ENCODE results near the gene MSMP.
A peak's percentile ranks its signal among the peaks of the same experiment; 100 is the strongest.

The MSMP gene

DNA sequence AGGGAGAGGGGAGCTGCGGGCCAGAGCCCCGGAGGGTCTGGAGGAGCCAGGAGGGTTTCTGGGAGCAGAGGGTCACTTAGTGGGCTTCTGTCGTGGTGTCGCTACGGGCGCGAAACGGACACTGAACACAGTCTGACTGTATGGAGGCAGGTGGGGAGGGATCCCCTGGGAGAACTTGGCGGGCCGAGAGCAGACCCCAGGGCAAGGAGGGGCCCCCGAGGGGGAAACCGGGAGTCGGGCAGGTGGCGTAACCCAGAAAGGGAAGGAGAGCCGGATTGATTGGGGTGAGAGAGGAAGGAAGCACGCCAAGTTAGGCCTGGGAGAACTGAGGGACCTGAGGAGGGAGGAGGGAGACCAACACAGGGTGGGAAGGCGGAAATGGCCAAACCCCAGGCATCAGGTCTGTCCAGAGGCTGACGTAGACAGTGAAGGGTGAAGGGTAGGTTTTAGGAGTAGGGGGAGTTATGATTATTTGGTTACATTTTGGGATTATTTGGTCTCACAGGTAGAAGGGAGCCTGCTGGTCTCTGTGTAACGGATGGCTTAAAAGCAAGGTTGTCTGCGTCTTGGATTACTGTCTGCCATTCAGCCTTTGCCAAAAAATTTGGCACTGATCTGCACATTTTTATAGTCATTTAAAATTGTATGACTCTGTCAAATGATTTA lies 3.3 kb upstream of the MSMP start:
- ATAC-seq (peak; percentile 54), DNase-seq (peak; percentile 31 to 37)
- Mint-ChIP-seq H3K27me3 (no peaks in the 10 kb centered on the region), H3K4me1 (peaks cover 38% of the 10 kb centered on the region), H3K27ac (peak overlapping the region; percentile 93 to 98), H3K9me3 (no peaks in the 10 kb centered on the region), H3K4me3 (peak overlapping the region; percentile 89 to 97)

DNA sequence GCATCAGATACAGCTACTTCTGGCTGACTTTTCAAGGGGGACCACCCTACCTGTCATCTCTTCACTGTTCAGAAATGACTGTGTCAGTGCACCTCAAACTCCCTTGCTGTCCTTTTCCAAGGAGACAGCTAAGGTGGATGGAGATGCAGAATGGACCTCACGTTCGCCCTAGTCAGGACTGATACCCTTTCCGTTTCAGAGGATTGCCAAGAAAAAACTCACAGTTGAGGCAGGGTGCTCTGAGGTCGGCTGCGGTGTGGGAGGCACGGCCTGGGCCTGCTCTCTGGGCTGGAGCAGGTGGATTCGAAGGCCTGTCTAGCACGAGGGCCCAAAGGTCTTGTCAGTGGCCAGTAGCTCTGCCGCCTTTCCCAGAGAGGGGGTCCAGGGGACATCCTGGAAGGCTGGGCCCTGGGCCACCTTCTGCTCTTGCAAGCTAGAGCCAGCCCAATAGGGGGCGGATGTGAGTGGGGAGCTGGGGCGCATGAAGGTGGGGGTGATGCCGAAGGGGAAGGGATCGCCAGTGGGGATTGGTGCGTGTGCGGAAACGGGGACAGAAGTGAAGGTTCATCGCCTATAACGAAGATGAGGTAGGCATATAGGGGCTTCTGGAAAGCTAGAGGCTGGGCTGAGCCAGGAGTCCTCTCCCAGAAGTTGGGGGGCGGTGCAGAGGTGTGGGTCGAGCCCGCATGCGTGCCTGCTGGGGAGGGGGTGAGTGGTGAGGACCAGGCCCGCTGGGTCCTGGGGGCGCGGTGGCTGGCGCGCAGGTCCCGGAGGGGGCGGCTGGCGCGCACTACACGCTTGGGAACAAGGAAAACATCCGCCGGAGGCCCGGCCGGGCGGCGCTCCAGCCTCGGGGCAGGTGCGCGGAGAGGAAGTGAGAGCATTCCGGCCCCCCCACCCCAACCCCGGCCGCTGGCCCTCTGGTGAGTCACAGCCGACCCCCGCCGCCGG lies 2.5 kb upstream of the MSMP start:
- Mint-ChIP-seq H3K27ac (peak overlapping the region; percentile 93 to 98), H3K4me3 (peak overlapping the region; percentile 89 to 97), H3K27me3 (no peaks in the 10 kb centered on the region), H3K4me1 (peaks cover 38% of the 10 kb centered on the region), H3K9me3 (no peaks in the 10 kb centered on the region)
- peak; percentile 91 for ATAC-seq
- peak; percentile 76 to 84 for DNase-seq

DNA sequence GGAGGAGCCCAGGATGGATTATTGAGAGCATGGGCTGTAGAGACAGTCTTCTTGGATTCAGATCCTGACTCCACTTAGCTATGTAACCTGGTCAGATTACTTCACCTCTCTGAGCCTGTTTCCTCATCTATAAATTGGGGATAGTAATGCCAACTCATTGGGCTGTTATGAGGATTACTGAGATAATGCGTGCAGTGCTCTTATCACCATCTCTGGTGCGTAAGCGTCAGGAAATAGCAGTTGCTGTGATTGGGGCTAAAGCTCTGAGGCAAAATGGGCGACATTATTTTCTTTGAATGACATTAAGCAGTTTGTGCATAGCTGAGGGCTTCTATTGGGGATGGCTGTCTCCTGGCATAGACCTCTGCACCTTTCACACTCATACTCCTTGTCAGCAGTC lies 995 bp upstream of the MSMP start:
- DNase-seq (no peak), ATAC-seq (no peak)
- H3K4me3 Mint-ChIP-seq, result no peak overlapping the region
- no peak overlapping the region for H3K27ac Mint-ChIP-seq
- H3K27me3 Mint-ChIP-seq, result no peaks in the 10 kb centered on the region
- peaks cover 42% of the 10 kb centered on the region for H3K4me1 Mint-ChIP-seq
- no peaks in the 10 kb centered on the region for H3K9me3 Mint-ChIP-seq

DNA sequence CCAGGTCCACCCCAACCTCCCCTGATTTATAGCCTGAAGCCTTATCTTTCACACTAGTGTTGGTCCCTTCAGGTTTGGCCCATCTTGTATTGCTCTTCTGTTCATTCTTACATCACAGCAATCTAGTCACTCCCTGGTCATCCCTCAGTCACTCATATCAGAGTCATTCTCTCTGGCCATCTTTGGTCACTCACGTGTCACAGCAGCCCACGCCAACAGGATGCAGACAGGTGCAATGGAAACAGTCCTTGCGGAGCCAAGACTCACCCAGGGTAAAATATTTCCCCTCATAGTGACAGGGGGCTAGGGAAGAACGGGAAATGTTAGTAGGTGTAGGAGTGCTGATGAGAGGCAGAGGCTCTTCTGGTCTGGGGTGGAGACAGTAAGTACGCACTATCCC lies 610 bp downstream of the MSMP start:
- no peak for ATAC-seq
- H3K4me3 Mint-ChIP-seq, result no peak overlapping the region
- DNase-seq, result no peak
- H3K27me3 Mint-ChIP-seq, result no peaks in the 10 kb centered on the region
- H3K27ac Mint-ChIP-seq, result no peak overlapping the region
- H3K4me1 Mint-ChIP-seq, result peaks cover 33% of the 10 kb centered on the region
- H3K9me3 Mint-ChIP-seq, result no peaks in the 10 kb centered on the region

DNA sequence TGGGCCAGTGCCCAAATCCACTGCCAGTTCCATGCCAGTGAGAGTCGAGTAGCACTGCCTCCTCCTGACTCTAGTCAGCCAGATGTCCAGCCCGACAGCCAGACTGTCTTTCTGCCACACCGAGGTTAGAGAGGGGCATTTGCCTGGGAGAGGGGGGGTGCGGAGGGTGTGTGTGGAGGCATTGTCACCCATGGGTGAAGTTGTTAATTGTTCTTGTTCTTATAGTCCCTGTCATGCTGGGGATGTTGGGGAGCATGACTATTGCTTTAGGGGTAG lies 3.9 kb downstream of the MSMP start:
- H3K9me3 Mint-ChIP-seq, result no peaks in the 10 kb centered on the region
- peak overlapping the region; percentile 89 to 95 for H3K4me3 Mint-ChIP-seq
- DNase-seq, result no peak
- no peaks in the 10 kb centered on the region for H3K27me3 Mint-ChIP-seq
- ATAC-seq, result no peak
- H3K4me1 Mint-ChIP-seq, result peaks cover 36% of the 10 kb centered on the region
- peak overlapping the region in 1 of 2 donors; percentile 94 for H3K27ac Mint-ChIP-seq

DNA sequence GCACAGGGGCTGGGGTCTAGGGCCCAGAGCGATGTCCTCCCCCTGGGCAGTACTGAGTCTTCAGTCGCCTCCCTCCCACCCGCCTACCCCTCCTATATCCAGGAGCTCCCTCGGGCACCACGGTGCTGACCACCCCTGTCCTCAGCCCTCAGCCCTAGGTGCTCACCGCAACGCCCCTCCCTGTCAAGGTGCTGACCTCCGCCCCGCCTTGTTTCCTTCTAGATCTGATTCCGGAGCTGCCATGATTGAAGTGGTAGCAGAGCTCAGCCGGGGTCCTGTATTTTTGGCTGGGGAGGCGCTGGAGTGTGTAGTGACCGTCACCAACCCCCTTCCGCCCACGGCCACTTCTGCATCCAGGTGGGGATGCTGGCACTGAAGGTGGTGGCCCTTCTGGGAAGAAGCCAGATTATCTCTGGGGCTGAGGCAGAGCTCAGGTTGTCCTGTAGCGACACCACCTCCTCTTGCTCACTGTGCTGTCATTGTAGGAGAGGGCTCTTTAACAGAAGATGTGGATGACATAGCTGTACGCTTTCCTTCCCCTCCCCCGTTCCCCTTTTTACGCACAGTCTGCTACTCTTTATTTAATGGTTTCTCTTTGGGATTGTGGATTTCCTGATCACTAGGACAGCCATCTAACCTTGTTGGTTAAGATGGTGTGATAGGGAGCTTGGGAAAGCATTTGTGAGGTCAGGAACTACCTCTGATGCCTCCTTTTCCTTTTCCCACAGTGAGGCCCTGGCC lies 4.4 kb downstream of the MSMP start:
- DNase-seq, result peak; percentile 34 to 42
- Mint-ChIP-seq H3K27ac (peak overlapping the region; percentile 87 to 94), H3K9me3 (no peaks in the 10 kb centered on the region), H3K4me1 (peaks cover 38% of the 10 kb centered on the region), H3K4me3 (peak overlapping the region; percentile 89 to 95), H3K27me3 (no peaks in the 10 kb centered on the region)
- peak; percentile 64 for ATAC-seq

DNA sequence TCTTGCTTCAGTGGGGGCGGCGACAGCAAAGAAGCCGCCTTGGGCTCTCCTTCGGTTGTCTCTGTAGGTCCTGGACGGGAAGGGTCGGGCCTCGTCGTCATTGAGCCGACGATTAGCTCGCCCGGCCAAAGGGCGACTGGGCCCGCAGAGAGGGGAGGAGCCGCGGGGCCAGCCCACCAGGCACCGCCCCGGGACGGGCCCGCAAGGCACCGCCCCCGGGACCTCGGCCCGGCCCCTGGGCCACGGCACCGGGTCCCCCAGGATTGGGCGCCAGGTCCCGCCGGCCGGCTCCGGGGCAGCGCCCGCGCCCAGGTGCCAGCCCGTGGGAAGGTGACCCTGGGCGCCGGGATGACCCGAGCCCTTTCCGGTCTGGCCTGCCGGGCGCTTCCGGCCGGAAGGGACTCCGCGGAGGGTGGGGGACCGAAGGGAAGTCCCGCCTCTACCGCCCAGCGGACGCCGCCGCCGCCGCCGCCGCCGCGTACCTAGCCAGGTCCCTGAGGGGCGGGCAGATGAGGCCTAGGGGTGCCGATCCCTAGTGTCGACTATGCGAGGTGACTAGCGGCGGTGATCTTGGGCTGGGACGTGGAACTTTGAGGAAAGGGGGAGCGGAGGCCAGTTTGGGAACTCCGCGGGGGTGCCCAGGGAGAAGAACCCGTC lies 5.1 kb downstream of the MSMP start, which contains the start of the genes GBA2 and RGP1:
Gene GBA2 (minus strand): TSS at position 371 of the 657 bp plus-strand sequence. CDS start 524 bp downstream, outside the sequence.
Gene RGP1 (plus strand): TSS at position 430 of the 657 bp plus-strand sequence. CDS start 469 bp downstream, outside the sequence.
- peaks cover 40% of the 10 kb centered on the region for H3K4me1 Mint-ChIP-seq
- peak; percentile 67 to 77 for DNase-seq
- no peaks in the 10 kb centered on the region for H3K27me3 Mint-ChIP-seq

DNA sequence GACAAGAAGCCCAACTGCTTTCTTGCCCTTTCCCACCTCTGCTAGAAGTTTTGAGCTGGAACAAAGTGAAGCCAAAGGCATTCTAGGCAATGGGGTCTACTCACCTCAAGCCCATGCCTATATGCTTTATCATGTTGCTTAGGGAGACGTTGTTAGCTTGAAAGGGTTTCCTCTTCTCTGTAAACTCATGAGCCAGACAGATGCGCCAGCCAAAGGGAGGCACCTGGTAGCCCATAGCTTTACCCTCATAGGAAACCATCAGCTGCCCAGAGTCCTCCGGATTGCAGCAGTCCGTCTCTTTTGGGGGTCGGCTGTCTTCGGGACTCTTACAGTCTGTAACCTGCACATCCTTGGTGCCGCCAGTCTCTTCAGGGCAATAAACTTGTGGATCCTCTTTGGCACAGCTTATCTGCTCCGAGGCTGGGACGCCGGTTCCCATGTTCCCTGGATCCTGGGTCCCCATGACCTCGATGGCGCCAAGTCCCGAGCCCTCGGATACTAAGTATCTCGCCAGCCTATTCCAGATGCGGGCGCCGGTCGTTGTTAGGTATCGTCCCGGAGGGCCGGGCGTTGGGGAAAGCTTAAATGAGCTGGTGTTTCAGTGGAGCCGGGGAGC lies 5.7 kb downstream of the MSMP start:
- ATAC-seq (peak; percentile 7), DNase-seq (peak in 1 of 2 donors; percentile 16)
- Mint-ChIP-seq H3K4me1 (peaks cover 40% of the 10 kb centered on the region), H3K9me3 (no peaks in the 10 kb centered on the region), H3K27ac (peak overlapping the region; percentile 57 to 92), H3K4me3 (peak overlapping the region; percentile 86 to 91), H3K27me3 (no peaks in the 10 kb centered on the region)

More for the DNA sequence above, 5.1 kb downstream of the MSMP start, which contains the start of the genes GBA2 and RGP1:
- peak; percentile 90 for ATAC-seq
- Mint-ChIP-seq H3K27ac (peak within 1 kb of the TSS; percentile 87 to 94), H3K4me3 (peak within 1 kb of the TSS; percentile 89 to 95), H3K9me3 (no peaks in the 10 kb centered on the region)

DNA sequence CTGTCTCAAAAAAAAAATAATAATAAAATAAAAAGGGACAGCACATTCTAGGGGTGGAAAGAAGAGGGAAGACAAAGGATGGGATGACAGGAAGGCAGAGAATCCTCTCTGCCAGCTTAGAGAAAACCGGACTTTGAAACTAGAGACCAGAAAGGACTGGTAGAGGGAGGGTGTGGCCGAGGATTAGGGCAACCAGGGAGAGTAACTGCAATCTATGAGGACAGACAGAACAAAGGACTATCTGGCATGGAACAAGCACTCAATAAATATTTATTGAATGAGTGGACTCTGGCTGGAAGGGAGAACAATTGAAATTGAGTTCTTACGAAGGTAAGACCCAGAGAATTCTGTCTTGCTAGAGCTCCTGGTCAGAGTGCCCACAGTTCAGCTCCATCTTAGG lies 7.5 kb downstream of the MSMP start:
- H3K27ac Mint-ChIP-seq, result no peak overlapping the region
- H3K4me1 Mint-ChIP-seq, result peaks cover 50% of the 10 kb centered on the region

DNA sequence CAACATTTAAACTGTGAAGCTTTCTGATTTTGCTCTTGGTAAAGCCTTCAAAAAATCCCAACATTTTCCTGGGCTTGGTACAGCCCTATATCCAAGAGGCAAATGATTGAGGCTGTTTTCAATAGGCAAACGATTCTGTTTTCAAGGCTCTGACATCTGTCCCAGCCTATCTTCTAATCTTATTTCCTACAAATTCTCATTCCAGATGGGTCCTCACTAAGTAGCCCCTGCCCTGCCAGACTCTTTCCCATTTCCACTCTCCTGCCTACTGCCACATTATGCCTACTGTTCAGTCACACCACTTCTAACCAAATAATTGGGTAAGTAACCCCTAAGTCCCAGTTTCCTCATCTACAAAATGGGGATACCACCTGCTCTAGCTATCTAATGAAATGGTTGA lies 8.5 kb downstream of the MSMP start:
- H3K27ac Mint-ChIP-seq, result no peak overlapping the region
- H3K4me1 Mint-ChIP-seq, result peaks cover 55% of the 10 kb centered on the region
- no peaks in the 10 kb centered on the region for H3K27me3 Mint-ChIP-seq
- DNase-seq (no peak), ATAC-seq (no peak)
- peak overlapping the region in 1 of 2 donors; percentile 86 for H3K4me3 Mint-ChIP-seq
- H3K9me3 Mint-ChIP-seq, result no peaks in the 10 kb centered on the region

More for the DNA sequence above, 7.5 kb downstream of the MSMP start:
- no peaks in the 10 kb centered on the region for H3K27me3 Mint-ChIP-seq
- no peaks in the 10 kb centered on the region for H3K9me3 Mint-ChIP-seq
- ATAC-seq, result no peak
- no peak for DNase-seq
- H3K4me3 Mint-ChIP-seq, result peak overlapping the region; percentile 86 to 91

DNA sequence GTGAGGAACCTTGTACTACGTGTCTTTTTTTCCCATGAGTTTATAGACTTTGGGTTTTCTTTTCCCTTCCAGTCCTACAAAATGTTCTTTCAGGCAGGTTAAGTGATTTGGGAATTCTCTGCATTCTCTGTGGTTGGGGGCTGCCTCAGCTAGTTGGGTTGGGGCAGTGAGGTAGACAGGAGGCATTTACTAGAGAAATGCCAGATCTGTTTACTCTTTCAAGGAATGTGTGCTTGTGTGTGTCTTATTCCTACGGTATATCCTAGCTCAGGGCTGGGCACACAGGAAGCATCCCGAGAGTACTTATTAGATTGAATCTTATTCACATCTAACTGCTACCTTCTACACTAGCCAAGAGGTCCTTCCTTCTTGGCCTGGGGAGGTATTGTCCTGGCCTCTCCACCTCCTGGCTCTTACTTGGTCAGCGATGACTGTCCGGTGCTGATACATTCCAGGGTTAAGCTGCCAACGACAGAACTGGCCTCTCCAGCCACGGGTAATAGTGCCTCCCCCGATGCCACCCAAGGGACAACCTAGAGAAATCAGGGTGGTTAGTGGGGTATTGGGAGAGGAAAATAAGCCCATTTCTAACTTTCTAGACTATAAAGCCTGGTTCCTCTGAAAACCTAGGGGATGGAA lies 10.1 kb downstream of the MSMP start:
- no peak for ATAC-seq
- no peak overlapping the region for H3K4me3 Mint-ChIP-seq
- H3K4me1 Mint-ChIP-seq, result peaks cover 46% of the 10 kb centered on the region

DNA sequence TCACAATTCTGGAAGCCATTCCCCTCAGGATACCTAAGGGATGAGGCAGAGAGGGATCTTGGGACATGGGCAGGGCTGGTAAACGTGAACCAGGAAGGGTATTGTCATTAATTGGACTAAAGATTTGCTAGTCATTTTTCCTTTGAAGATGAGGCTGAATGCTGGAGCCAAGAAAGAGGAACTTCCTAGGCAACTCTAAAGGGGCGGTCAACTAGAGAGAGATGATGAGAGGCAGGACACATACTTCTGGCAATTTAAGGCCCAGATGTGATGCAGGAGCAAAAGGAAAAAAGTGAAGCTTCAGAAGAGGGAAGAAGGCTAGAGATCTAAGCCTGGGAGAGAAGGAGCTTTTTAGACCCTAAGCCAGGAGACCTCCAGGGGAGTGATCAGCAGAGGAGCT lies 10.6 kb downstream of the MSMP start:
- H3K4me3 Mint-ChIP-seq, result no peak overlapping the region
- ATAC-seq (no peak), DNase-seq (no peak)
- no peaks in the 10 kb centered on the region for H3K27me3 Mint-ChIP-seq
- H3K9me3 Mint-ChIP-seq, result no peaks in the 10 kb centered on the region
- no peak overlapping the region for H3K27ac Mint-ChIP-seq
- H3K4me1 Mint-ChIP-seq, result peaks cover 46% of the 10 kb centered on the region

More for the DNA sequence above, 10.1 kb downstream of the MSMP start:
- Mint-ChIP-seq H3K9me3 (no peaks in the 10 kb centered on the region), H3K27me3 (no peaks in the 10 kb centered on the region), H3K27ac (no peak overlapping the region)
- no peak for DNase-seq

DNA sequence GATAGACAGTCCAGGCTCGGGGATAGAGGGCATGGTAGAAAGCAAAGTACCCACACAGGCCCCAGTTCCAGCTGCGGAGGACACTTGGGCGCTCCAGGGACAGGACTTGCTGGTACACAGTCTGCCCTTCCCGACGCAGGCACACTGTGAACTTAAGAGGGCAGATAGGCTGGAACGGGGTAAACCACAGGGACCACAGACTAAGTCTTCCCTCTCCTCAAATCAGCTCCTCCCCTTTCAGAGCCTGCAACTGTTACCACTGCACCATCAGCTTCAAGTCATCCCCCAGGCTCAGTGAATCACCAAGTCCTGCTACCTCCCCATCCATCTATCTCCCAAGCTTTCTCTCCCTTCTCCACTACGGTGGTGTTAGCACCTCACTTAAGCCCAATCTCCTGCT lies 12.3 kb downstream of the MSMP start:
- H3K4me1 Mint-ChIP-seq, result peaks cover 33% of the 10 kb centered on the region
- peak overlapping the region; percentile 15 to 68 for H3K27ac Mint-ChIP-seq
- no peaks in the 10 kb centered on the region for H3K27me3 Mint-ChIP-seq
- H3K4me3 Mint-ChIP-seq, result no peak overlapping the region
- H3K9me3 Mint-ChIP-seq, result no peaks in the 10 kb centered on the region
- ATAC-seq, result peak; percentile 62
- DNase-seq, result no peak

DNA sequence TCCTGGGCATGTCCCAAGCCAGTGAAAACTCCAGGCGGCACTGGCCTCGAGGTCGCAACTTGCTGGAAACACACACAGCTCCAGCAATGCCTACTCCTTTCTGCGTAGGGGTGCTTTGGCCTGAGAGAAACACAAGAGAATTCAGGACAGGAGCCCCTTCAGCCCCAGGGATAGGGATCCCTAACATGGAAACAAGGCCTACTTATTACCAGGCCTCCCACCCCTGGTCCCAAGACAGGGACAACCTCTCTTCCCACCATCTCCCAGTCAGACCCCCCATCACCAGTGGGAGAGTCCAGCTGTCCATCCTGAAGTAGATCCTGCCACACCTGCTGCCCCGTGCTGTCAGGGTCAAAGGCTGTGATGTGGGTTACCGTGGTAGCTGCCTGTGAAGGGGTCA lies 13.8 kb downstream of the MSMP start:
- Mint-ChIP-seq H3K4me1 (peaks cover 27% of the 10 kb centered on the region), H3K27me3 (no peaks in the 10 kb centered on the region), H3K27ac (no peak overlapping the region), H3K4me3 (no peak overlapping the region), H3K9me3 (no peaks in the 10 kb centered on the region)
- ATAC-seq (no peak), DNase-seq (no peak)
